Testis (tissue), 3 donors: ENCODE results near the gene FAM20C. TPM values are rescaled to one million over a fixed set of nuclear protein-coding genes. Genes with fewer than 3 reads are reported as not detected.

Experiments used
- DNase-seq: peaks from one replicate; pipeline ENCODE4 v3.0.0-alpha.2; 2019
- H3K27ac ChIP-seq, 2 donors: fragments of 200-600 bp; sonication (generic); one replicate each; pipeline ENCODE4 v1.5.1; 2019
- H3K27me3 ChIP-seq: fragments of 200-600 bp; sonication (generic); one replicate; pipeline ENCODE4 v1.5.1; 2019
- H3K36me3 ChIP-seq: fragments of 200-600 bp; sonication (generic); one replicate; pipeline ENCODE4 v1.5.1; 2017; ENCODE audit warnings: low read depth; ENCODE audit errors: missing control alignments
- H3K4me1 ChIP-seq: fragments of 200-600 bp; sonication (generic); one replicate; pipeline ENCODE4 v1.5.1; 2019
- H3K4me3 ChIP-seq, 2 donors: fragments of 200-600 bp; sonication (generic); one replicate each; pipeline ENCODE4 v1.5.1; 2017 to 2019
- H3K9me3 ChIP-seq: fragments of 200-600 bp; sonication (generic); one replicate; pipeline ENCODE4 v1.5.1; 2017
- CTCF ChIP-seq, 3 experiments: fragments of 450-650 bp in 2 of 3; fragments of 200-600 bp in 1 of 3; sonication (generic) in 1 of 3; IDR thresholded peaks; one replicate each; pipeline ENCODE4 v1.5.1; 2016 to 2019; ENCODE audit warnings: antibody characterized with exemption in 3 of 3, mild to moderate bottlenecking in 2 of 3, moderate library complexity in 1 of 3
- POLR2A ChIP-seq: fragments of 450-650 bp; IDR thresholded peaks from one replicate; pipeline ENCODE4 v1.6.1; 2017; ENCODE audit warnings: antibody characterized with exemption, mild to moderate bottlenecking, moderate library complexity
- WGBS, 2 donors: methylation state at CpG; one replicate each; pipeline ENCODE4 v1.1.5; 2018; 5-methylcytosine and 5-hydroxymethylcytosine counted together
- intact Hi-C: fragments of 100-400 bp; cut with DNase I; formaldehyde crosslinking; loops from one replicate; pipeline ENCODE4 v1.15.1; 2023; ENCODE audit warnings: low total_unique reads
- polyA plus RNA-seq: library from polyadenylated mRNA; stranded (reverse); fragments of 350-450 nt; fragmentation: Illumina TruSeq; extraction: RNeasy Lipid Tissue Mini Kit (QIAGEN cat#74804); gene quantifications from one replicate; pipeline ENCODE4 v1.2.3, GENCODE V29; 2014; ENCODE audit warnings: low read depth, low replicate concordance; ENCODE audit not compliant: insufficient read depth
- total RNA-seq, 2 donors: library from RNA; depleted of rRNA; stranded (reverse); fragments of >200 nt; gene quantifications; one replicate each; pipeline ENCODE4 v1.2.3, GENCODE V29; 2016

The FAM20C gene
- total and polyA plus RNA-seq, 3 donors from 2014 or later, result 14.0 to 36.7 (median 34.0) TPM

GRCh38 chr7:176786-177459, 15.4 kb upstream of the FAM20C start:
- Histone ChIP-seq H3K4me3 (no peak overlapping the region), H3K27me3 (no peaks in the 10 kb centered on the region), H3K4me1 (peaks cover 16% of the 10 kb centered on the region), H3K9me3 (no peaks in the 10 kb centered on the region), H3K27ac (no peak overlapping the region), H3K36me3 (no peaks in the 10 kb centered on the region)
- TF ChIP-seq POLR2A, result no peak
- TF ChIP-seq CTCF (IDR thresholded peaks at IDR 0.05), result no peak
- WGBS, 2 donors, result 91 to 93% methylated on average over 11 to 21 of the region's 21 CpGs
- intact Hi-C loops, result no loop called here
- no peak for DNase-seq

DNA sequence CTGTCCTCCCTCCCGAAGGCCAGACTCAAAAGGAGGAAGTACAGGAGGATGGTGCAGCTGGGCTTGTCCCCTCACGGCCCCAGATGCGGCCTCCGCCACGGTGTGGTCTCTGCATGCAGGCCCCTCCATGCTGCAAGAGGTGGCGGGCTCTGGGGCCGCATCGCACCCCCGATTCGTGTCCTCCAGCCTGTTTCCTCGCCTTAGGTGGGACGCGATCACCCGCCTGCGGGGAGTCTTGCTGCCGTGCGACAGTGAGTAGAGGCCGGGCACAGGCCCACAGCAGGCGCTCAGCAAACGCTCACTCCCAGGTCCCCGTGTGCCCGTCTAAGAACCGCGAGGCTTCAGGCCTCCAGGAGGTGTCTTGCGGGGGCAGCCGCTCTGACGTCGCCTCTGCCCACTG, 13.9 kb upstream of the FAM20C start:
- Histone ChIP-seq H3K36me3 (no peaks in the 10 kb centered on the region), H3K4me3 (no peak overlapping the region), H3K27ac (no peak overlapping the region), H3K4me1 (peaks cover 16% of the 10 kb centered on the region), H3K9me3 (no peaks in the 10 kb centered on the region), H3K27me3 (no peaks in the 10 kb centered on the region)
- WGBS, 2 donors, result 84 to 96% methylated on average over 18 to 28 of the region's 28 CpGs
- DNase-seq, result no peak
- intact Hi-C loops, result no loop called here
- TF ChIP-seq POLR2A (no peak), CTCF (IDR thresholded peaks at IDR 0.05) (no peak)

DNA sequence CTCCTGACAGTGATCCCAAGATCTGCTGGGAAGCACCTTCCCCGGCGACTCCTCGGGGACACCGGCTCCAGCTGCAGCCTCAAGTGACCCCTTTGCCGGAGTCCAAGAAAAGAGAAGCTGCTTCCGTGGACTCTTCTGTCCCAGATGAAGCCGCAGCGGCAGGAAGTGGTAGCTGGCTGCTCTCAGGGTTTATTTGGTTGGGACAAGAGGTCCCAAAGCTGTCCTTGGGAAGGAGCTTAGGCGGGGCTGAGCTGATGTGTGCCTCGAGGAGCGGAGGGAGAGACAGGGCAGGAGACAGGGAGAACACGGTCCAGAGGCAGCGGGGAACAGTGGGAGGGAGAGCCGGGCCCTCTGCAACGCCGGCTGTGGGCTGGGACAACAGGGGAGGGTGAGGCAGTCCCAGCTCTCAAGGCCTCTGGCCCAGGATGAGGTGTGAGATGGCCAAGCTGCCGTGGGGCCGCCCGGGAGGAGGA, 13.1 kb upstream of the FAM20C start:
- Histone ChIP-seq H3K4me3 (no peak overlapping the region), H3K9me3 (no peaks in the 10 kb centered on the region), H3K27me3 (no peaks in the 10 kb centered on the region), H3K4me1 (peaks cover 18% of the 10 kb centered on the region), H3K27ac (no peak overlapping the region), H3K36me3 (no peaks in the 10 kb centered on the region)
- peak; percentile 44 for DNase-seq
- no peak for TF ChIP-seq CTCF (IDR thresholded peaks at IDR 0.05)
- TF ChIP-seq POLR2A, result no peak
- intact Hi-C loops, result no loop called here
- WGBS, 2 donors, result 55 to 61% methylated on average over 2 to 19 of the region's 19 CpGs

DNA sequence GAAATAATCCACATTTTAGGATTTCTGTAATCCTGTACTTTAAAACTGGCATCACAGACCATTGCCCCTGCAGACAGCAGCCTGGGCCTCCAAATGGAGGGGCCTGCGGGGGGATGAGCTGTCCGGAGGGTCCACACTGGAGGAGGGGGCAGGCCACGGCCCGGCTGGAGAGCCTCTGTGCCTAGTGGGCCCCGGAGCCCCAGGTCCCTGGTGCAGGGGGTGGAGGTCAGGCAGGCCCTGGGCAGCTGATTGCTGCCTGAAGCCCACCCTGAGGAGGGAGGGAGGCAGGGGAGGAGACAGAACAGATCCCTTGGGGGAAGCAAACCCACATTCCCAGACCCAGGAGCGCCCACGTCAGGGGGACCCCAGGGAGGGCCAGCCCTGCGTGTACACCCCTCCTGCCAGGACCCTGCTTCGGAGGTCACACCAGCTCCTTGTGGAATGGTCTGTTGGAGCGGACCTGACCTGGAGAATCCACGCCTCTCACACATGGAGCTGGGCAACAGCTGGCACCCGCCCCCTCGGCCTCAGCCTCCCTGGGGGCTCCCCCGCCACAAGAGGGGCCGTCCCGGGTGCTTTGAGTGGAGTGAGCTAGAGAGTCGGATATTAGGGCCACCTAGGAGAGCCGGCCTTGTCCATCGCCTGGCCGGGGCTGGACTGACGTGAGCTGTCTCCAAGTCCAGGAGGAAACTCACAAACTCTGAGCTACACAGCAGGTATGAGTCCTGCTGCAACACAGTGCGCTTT, 12.2 kb upstream of the FAM20C start:
- WGBS, 2 donors, result 87 to 95% methylated on average over 6 to 22 of the region's 22 CpGs
- H3K9me3 ChIP-seq, result no peaks in the 10 kb centered on the region
- H3K4me3 ChIP-seq, result no peak overlapping the region
- peaks cover 21% of the 10 kb centered on the region for H3K4me1 ChIP-seq
- TF ChIP-seq POLR2A (no peak), CTCF (IDR thresholded peaks at IDR 0.05) (no peak)
- DNase-seq, result no peak
- H3K36me3 ChIP-seq, result no peaks in the 10 kb centered on the region
- no peaks in the 10 kb centered on the region for H3K27me3 ChIP-seq
- intact Hi-C loops, result no loop called here
- H3K27ac ChIP-seq, result no peak overlapping the region
